ENCODE results near the gene TRMT6. TPM values are rescaled to one million over a fixed set of nuclear protein-coding genes. Genes with fewer than 3 reads are reported as not detected.
A peak's percentile ranks its signal among the peaks of the same experiment; 100 is the strongest.

Gene TRMT6
- total RNA-seq, 1 experiment from 2014 or later: 37.3 TPM

GRCh38 chr20:5949943-5950270 lies 426 bp downstream of the TRMT6 start:
- no peak for DNase-seq (ENCODE audit: low spot score)

- no peak for DNase-seq (ENCODE audit: low spot score)
These were observed 3.1 kb downstream of the TRMT6 start for GRCh38 chr20:5947276-5947675.

DNA sequence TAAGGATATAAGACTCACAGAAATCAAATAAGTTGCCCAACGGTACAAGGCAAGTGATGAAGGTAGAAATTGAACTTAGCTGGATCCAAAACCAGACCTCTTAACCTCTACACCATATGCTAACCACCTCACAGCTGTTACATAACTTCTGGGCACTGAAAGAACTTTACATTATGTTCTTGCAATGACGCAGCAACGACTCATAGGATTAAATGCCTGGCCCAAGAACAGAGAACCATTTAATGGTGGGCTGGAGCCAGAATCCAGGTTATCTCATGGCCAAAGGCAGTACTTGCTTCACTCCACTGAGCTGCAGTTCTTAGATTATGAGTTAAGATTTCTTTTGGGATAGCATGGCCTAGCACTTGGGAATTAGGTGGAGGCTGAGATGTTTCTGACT lies 4.4 kb downstream of the TRMT6 start:
- DNase-seq (ENCODE audit: low spot score): peak; percentile 47

DNA sequence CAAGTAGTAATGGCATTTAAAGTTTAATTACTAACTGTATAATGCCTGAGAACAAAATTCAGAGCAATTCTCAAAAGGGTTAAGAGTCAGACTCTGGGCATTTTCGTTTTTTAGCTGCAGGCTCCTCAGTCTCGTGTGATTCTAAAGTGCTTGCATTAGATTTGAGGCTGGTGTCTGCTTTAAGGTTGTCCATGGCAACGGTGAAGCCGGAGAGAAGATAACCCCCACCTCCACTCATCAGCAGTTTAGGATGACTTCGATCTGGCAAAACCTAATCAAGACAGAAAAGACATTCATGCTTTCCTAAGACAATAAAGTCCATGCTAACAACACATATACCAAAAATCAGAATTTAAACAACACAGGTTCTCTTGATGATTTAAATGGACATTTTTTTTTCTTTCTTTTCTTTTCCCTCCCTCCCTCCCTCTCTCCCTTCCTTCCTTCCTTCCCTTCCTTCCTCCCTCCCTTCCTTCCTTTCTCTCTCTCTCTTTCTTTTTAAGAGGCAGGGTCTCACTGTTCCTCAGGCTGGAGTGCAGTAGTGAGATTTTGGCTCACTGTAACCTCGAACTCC lies 11.8 kb downstream of the TRMT6 start:
- no peak for DNase-seq (ENCODE audit: low spot score)

GRCh38 chr20:5936238-5936637 lies 14.1 kb downstream of the TRMT6 start:
- no peak for DNase-seq (ENCODE audit: low spot score)

DNA sequence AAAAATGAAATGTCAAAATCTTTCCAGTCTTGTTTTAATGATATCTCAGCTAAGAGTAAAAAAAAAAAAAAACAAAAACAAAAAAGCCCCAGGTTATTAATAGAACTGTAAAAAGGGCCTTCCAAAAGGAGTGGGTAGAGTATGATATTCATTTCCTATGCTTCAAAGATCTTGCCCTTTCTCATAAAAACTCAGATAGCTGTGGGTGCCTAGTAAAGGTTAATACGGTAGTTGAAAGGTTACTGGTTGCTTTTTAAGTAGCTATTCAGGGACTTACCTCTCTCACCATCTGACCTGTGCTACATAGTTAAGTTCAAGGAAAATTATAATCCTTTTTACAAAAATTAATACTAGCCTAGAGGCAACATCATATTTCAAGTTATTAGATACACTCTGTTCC lies 14.9 kb downstream of the TRMT6 start:
- DNase-seq (ENCODE audit: low spot score): no peak

- DNase-seq (ENCODE audit: low spot score): no peak
These were observed 16.4 kb downstream of the TRMT6 start for GRCh38 chr20:5933802-5934436.

DNA sequence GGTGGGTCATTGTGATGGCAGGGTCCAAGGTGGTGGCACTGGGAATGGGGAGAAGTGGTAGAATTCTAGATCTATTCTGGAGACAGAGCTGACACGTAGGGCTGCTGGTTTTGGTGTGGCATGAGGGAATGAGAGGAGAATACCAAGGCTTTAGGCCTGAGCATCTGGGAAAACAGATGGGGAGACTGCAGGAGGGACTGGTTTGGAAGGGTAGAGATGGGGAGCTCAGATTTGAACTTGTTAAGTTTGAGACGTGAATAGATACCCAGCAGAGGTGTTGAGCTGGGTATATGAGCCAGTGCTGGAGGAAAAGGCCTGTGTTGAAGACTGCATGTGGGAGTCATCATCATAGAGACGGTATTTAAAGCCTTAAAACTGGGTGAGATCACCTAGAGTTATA lies 17.5 kb downstream of the TRMT6 start:
- DNase-seq (ENCODE audit: low spot score): no peak

GRCh38 chr20:5931411-5931810 lies 18.9 kb downstream of the TRMT6 start:
- DNase-seq (ENCODE audit: low spot score): no peak

DNA sequence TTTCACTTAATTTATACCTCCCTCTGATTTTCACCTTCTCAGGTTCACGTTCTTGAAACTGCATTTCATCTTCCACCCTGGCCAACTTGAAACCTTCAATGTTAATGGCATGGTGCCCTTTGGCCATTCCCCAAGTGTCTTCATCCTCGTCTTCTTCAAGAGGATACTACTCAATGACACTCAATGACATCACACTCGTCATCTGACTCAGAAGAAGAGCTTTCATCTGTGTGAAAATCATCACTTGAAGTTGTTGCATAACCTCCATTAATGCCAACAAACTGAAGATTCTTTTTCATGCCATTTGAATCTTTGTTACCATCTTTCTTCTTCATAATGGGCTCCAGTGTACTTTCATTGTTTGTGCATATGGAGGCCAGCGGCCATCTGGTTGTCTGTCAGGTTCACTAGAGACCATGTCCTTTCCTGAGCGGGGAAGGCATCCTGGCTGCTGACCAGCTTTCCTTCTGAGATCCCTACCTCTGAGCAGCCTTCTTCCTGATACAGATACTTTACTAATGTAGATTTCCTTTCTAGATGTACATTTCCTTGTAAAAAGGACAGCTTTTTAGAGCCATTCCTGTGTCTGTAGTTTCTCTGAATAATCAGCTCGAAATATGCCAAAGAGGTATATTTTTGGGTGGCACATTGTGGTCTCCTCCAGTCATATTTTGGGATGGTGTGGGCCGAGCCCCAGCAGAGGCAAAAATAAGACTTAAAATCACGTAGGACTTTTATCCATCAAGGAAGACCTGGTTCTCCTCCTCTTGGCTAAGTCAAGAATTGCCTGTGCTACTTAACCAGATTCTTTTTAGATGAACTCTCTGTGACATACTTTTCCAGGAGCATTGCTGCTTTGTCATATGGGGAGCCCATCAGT lies 21.3 kb downstream of the TRMT6 start:
- DNase-seq (ENCODE audit: low spot score): no peak

- no peak for DNase-seq (ENCODE audit: low spot score)
These were observed 22.4 kb downstream of the TRMT6 start for GRCh38 chr20:5927749-5928462.

DNA sequence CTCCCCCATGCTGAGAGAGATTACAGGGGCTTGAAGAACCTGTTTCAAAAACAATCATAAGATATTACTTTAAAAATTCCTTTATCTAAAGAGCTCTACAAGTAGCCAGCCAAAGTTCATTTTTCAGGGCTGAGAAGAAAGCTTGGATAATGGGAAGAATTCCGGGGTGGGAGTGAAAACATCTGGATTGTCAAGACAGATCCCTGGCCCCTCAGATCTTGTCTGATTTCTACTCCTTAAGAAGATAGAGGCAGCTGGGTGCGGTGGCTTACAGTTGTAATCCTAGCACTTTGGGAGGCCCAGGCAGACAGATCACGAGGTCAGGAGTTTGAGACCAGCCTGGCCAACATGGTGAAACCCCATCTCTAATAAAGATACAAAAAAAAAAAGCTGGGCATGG lies 24.8 kb downstream of the TRMT6 start:
- DNase-seq (ENCODE audit: low spot score): no peak

GRCh38 chr20:5923493-5923892 lies 26.8 kb downstream of the TRMT6 start:
- no peak for DNase-seq (ENCODE audit: low spot score)

GRCh38 chr20:5920581-5920980 lies 29.8 kb downstream of the TRMT6 start:
- DNase-seq (ENCODE audit: low spot score): no peak

DNA sequence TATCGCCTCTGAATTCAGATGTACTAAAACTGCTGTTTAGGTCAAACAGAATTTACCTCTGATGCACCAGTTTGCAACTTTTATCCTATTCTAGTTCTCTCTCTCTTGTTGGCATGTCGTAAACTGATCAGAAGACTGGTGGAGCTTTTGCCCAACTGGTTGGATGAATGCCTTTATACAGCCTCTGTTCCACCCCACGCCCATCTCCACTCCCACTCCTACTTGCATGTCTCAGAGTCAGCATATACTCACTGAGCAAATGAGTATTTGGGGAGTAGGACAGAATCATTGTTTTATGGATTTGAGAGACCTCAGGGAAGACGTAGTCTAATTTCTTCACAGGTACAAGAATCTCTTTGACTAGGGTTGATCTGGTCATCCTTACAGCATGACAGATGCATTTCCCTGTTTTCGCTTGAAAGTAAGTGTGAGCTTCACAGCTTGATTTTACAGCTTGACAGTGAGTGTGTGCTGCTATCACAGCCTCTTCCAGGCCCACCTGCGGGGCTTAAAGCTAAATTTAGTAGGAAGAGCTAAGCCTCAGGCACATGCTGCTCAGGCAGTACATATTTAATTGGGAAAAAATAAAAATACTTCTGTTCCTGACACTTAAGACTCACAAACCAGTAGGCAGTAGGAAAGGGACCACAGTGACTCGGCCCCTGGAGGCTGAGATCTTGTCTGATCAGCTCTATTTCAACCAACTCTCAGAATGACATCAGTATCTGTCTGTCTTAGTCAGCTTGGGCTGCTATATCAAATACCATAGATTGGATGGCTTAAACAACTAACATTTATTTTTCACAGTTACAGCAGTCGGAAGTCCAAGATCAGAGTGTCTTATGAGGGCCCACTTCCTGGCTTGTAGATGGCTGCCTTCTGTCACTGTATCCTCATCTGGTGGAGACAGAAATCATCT lies 30.4 kb downstream of the TRMT6 start:
- DNase-seq (ENCODE audit: low spot score): peak; percentile 47

DNA sequence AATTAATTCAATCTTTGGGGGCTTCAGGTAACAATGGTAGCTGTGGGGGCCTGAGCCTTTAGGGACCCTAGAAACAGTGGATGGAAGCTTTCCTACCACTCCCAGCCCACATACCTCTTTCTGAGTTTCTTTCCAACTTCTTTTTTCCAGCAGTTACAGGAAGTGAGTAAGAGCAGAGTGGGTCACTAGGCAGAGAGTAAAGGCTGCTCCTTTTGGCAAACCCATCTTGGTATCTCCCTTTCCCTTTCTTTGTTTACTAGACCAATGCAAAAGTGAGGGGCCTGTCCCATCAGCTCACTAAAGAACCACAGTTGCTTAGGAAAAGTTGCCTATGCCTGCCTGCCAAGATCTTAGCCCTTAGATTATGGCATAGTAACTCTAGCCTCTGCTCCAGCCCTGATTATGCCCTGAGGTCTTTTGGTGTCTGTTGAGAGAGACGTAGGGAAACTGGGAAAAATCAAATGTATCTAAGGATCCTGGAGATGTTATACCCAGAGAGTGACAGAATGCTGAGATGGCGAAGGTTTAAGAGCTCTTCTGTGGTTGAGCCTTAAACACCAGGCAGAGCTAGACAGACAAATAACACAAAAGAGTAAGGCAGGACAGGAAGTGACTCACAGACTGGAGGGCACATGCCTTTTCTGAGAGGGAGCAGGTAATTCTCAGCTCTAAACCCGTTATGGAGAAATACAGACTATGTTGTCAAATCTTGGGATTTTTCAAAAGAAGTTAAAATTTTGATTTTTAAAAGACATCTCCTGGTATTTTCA lies 31.3 kb downstream of the TRMT6 start:
- peak; percentile 91 for DNase-seq (ENCODE audit: low spot score)

DNA sequence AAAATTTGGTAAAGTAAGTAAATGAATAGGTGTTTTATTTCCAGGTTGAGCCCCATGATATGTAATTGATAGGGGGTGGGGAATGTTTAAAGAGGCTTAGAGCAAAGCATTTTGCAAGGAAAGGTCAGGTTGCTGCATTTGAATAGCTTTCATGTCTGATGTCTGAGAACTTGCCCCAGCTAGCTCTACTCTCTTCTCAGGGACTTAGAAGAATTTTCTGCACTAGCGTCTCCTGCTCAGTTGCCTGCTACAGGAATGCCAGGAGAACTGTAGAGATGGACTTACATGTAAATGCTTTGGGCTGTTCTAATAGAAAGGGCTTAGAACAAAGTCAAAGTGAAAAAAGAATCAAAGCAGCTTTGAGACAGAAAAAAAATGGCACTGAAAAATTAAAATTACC lies 35.5 kb downstream of the TRMT6 start:
- DNase-seq (ENCODE audit: low spot score): no peak

GRCh38 chr20:5913166-5913565 lies 37.2 kb downstream of the TRMT6 start:
- DNase-seq (ENCODE audit: low spot score): no peak

DNA sequence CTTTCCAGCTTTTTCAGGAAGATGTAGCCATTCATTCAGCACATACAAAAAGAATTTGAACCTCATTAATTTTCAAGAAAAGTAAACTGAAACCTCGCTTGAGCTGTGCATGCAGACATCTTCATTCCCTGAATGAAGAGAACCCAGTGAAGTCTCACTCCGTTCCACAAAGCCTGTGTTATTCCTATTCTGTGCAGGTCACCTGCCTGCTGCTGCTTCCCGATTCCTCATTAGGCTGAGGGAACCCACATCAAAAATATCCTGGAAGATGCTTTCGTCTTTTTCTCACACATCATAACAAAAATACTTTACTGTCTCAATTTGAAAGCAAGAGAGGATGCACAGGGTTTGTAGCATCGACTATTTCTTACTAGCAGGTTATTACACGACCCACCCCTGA lies 40.1 kb downstream of the TRMT6 start:
- no peak for DNase-seq (ENCODE audit: low spot score)

DNA sequence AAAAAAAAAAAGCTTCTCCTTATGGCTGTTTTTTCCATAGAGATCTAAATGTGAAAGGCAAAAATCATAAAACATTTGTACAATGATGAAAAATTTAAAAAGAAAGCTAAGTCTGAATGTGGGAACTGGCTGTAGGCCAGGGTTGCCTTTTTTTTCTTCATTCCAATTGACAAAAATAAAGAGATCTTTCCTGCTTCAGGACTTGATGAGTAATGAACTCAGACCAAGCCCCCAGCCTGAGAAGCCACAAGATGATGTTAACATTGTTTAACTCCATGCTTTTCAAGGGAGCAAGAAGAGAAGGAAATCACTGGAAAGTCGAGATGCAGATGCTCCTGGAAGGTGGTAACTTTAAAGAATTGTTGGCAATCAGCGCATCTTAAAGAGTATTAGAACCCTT lies 41.4 kb downstream of the TRMT6 start:
- no peak for DNase-seq (ENCODE audit: low spot score)

- DNase-seq (ENCODE audit: low spot score): no peak
These were observed 49.4 kb downstream of the TRMT6 start for GRCh38 chr20:5900908-5901307.
